Measurements from ENCODE around the gene NAA10. TPM values are rescaled to one million over a fixed set of nuclear protein-coding genes. Genes with fewer than 3 reads are reported as not detected.

The NAA10 gene
- total and polyA plus RNA-seq, 4 donors = 33.1 to 146 (median 104) TPM

DNA sequence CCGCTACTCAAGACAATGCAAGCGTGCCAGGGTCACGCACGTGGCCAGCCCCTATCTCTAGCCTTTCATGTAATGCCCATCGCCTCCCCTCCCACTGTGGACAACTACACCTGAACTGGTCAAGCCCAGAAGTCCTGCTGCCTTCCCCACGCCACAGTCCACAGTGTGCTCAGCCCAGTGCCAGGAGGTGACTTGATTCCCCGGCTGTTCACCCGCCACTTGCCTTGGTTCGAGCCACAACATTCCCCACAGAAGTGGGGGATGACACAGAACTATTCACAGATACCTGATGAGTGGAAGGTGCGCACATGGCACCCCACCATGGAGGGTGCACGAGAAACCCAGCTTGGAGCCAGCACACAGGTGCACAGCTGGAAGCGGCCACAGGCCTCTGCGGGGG, 15.6 kb downstream of the NAA10 start:
- no peak for ATAC-seq (ENCODE audit: insufficient read depth, low FRiP score)
- WGBS, 2 donors = 90 to 94% methylated on average over 11 to 13 of the region's 13 CpGs
- Histone ChIP-seq H3K27ac (ENCODE audit: low read depth in 1 of 2, low read length in 1 of 2) (no peak overlapping the region), H3K27me3 (ENCODE audit: control insufficient read depth in 3 of 3, insufficient read depth in 3 of 3, low read length in 2 of 3) (peaks cover 0 to 3% (median 0%) of the 10 kb centered on the region in 3 donors), H3K9ac (ENCODE audit: insufficient read depth in 1 of 2, low read length in 2 of 2) (no peak overlapping the region), H3K4me3 (no peak overlapping the region), H3K9me3 (ENCODE audit: control insufficient read depth in 4 of 4, insufficient read depth in 3 of 4, low read length in 3 of 4) (no peaks in the 10 kb centered on the region), H3K36me3 (ENCODE audit: control insufficient read depth in 4 of 4, insufficient read depth in 4 of 4, low read length in 4 of 4) (peaks cover 0 to 9% (median 0%) of the 10 kb centered on the region in 4 donors), H3K4me1 (ENCODE audit: control insufficient read depth in 5 of 5, insufficient read depth in 5 of 5, low read length in 5 of 5) (peaks cover 0 to 12% (median 4%) of the 10 kb centered on the region in 5 donors)
- TF ChIP-seq, protein P1, sequence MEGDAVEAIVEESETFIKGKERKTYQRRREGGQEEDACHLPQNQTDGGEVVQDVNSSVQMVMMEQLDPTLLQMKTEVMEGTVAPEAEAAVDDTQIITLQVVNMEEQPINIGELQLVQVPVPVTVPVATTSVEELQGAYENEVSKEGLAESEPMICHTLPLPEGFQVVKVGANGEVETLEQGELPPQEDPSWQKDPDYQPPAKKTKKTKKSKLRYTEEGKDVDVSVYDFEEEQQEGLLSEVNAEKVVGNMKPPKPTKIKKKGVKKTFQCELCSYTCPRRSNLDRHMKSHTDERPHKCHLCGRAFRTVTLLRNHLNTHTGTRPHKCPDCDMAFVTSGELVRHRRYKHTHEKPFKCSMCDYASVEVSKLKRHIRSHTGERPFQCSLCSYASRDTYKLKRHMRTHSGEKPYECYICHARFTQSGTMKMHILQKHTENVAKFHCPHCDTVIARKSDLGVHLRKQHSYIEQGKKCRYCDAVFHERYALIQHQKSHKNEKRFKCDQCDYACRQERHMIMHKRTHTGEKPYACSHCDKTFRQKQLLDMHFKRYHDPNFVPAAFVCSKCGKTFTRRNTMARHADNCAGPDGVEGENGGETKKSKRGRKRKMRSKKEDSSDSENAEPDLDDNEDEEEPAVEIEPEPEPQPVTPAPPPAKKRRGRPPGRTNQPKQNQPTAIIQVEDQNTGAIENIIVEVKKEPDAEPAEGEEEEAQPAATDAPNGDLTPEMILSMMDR (IDR thresholded peaks at IDR 0.05; ENCODE audit: control extremely low read depth, extremely low read depth) = no peak
- peak in 1 of 3 donors; percentile 1 for DNase-seq

DNA sequence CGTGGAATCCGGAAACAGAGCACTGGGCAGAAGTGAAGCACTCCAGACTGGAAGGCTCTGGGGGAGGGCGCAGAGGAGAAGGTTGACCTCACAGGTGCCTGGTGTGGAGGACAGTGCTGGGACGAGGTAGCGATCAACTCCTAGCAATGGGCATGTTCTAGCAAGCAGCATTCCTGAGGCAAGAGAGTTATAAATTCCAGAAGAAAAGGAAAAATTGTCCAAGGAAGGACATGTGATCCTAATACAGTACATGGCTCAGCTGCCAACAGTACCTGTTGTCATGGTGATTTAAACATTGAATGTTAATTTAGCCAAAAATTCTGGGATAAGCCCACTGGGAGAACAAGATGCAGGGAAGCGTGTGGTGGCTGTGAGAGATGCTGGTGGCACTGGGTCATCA, 17.0 kb downstream of the NAA10 start:
- Histone ChIP-seq H3K27me3 (ENCODE audit: control insufficient read depth in 3 of 3, insufficient read depth in 3 of 3, low read length in 2 of 3) (peaks cover 0 to 3% (median 0%) of the 10 kb centered on the region in 3 donors), H3K36me3 (ENCODE audit: control insufficient read depth in 4 of 4, insufficient read depth in 4 of 4, low read length in 4 of 4) (peaks cover 0 to 9% (median 0%) of the 10 kb centered on the region in 4 donors), H3K9ac (ENCODE audit: insufficient read depth in 1 of 2, low read length in 2 of 2) (no peak overlapping the region), H3K9me3 (ENCODE audit: control insufficient read depth in 4 of 4, insufficient read depth in 3 of 4, low read length in 3 of 4) (no peaks in the 10 kb centered on the region), H3K4me1 (ENCODE audit: control insufficient read depth in 5 of 5, insufficient read depth in 5 of 5, low read length in 5 of 5) (peaks cover 0 to 5% (median 0%) of the 10 kb centered on the region in 5 donors), H3K4me3 (no peak overlapping the region), H3K27ac (ENCODE audit: low read depth in 1 of 2, low read length in 1 of 2) (no peak overlapping the region)
- WGBS, 2 donors = 86 to 92% methylated on average over 6 of the region's 6 CpGs
- TF ChIP-seq, protein P1 (IDR thresholded peaks at IDR 0.05; ENCODE audit: control extremely low read depth, extremely low read depth) = no peak
- ATAC-seq (ENCODE audit: insufficient read depth, low FRiP score) = no peak
- DNase-seq = no peak

DNA sequence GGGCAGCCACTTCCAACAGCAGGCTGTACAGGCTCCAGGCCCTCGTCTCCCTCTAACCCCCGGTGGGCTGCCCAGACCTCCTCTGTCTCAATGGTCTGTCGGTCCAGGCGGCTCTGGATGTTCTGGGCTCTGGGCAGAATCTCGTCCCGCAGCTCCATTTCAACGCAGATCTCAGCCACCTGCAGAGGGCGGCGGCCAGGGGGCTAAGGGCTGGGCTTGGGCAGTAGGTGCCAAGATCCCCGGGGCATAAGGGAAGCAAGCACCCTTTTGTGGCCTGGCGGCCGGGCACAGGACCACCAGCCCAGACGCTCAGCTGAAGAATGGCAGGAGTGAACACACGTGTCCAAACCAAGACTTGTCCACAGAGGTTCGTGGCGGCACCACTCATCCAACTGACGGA, 21.1 kb downstream of the NAA10 start:
- Histone ChIP-seq H3K27ac (ENCODE audit: low read depth in 1 of 2, low read length in 1 of 2) (no peak overlapping the region), H3K9ac (ENCODE audit: insufficient read depth in 1 of 2, low read length in 2 of 2) (no peak overlapping the region), H3K4me3 (no peak overlapping the region), H3K9me3 (ENCODE audit: control insufficient read depth in 4 of 4, insufficient read depth in 3 of 4, low read length in 3 of 4) (no peaks in the 10 kb centered on the region), H3K4me1 (ENCODE audit: control insufficient read depth in 5 of 5, insufficient read depth in 5 of 5, low read length in 5 of 5) (no peaks in the 10 kb centered on the region), H3K27me3 (ENCODE audit: control insufficient read depth in 3 of 3, insufficient read depth in 3 of 3, low read length in 2 of 3) (no peaks in the 10 kb centered on the region), H3K36me3 (ENCODE audit: control insufficient read depth in 4 of 4, insufficient read depth in 4 of 4, low read length in 4 of 4) (no peaks in the 10 kb centered on the region)
- ATAC-seq (ENCODE audit: insufficient read depth, low FRiP score) (no peak), DNase-seq (no peak)
- TF ChIP-seq, protein P1 (IDR thresholded peaks at IDR 0.05; ENCODE audit: control extremely low read depth, extremely low read depth) = no peak
- 91 to 100% methylated on average over 13 to 17 of the region's 17 CpGs for WGBS, 2 donors

DNA sequence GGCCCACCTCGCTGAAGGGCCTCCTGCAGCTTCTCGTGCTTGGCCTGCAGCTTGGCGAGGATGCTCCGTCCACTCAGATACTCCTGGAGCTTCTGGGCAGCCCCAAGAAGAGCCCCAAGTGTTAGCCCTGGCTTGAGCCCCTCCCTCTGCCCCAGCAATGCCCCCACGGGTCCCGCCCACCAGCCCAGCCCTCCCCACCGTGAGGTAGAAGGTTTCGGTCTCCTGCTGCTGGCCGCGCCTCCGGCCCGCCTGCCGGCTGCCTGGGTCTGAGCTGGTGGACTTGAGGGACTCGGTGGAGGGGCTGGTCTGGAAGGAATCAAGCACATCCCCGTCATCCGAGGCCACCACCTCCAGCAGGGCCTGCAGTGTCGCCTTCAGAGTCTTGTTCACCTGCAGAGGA, 21.6 kb downstream of the NAA10 start:
- H3K4me3 ChIP-seq = no peak overlapping the region
- ATAC-seq (ENCODE audit: insufficient read depth, low FRiP score) = no peak
- H3K27ac ChIP-seq (ENCODE audit: low read depth in 1 of 2, low read length in 1 of 2) = no peak overlapping the region
- no peaks in the 10 kb centered on the region for H3K9me3 ChIP-seq (ENCODE audit: control insufficient read depth in 4 of 4, insufficient read depth in 3 of 4, low read length in 3 of 4)
- no peaks in the 10 kb centered on the region for H3K36me3 ChIP-seq (ENCODE audit: control insufficient read depth in 4 of 4, insufficient read depth in 4 of 4, low read length in 4 of 4)
- no peaks in the 10 kb centered on the region for H3K4me1 ChIP-seq (ENCODE audit: control insufficient read depth in 5 of 5, insufficient read depth in 5 of 5, low read length in 5 of 5)
- TF ChIP-seq, protein P1 (IDR thresholded peaks at IDR 0.05; ENCODE audit: control extremely low read depth, extremely low read depth) = no peak
- DNase-seq = no peak
- 78 to 87% methylated on average over 4 to 17 of the region's 17 CpGs for WGBS, 2 donors
- no peak overlapping the region for H3K9ac ChIP-seq (ENCODE audit: insufficient read depth in 1 of 2, low read length in 2 of 2)
- H3K27me3 ChIP-seq (ENCODE audit: control insufficient read depth in 3 of 3, insufficient read depth in 3 of 3, low read length in 2 of 3) = no peaks in the 10 kb centered on the region

All from lung (tissue), 12 donors.